Activated CD8-positive, alpha-beta memory T cell treated with anti-CD3 and anti-CD28 coated beads for 4 hours (primary cell): Measurements from ENCODE around the gene KCND2.

Experiments used
- DNase-seq, 2 donors: peaks; one replicate each; pipeline ENCODE4 v3.0.0-alpha.2; 2020; ENCODE audit warnings: low read depth in 2 of 2

Gene KCND2

DNA sequence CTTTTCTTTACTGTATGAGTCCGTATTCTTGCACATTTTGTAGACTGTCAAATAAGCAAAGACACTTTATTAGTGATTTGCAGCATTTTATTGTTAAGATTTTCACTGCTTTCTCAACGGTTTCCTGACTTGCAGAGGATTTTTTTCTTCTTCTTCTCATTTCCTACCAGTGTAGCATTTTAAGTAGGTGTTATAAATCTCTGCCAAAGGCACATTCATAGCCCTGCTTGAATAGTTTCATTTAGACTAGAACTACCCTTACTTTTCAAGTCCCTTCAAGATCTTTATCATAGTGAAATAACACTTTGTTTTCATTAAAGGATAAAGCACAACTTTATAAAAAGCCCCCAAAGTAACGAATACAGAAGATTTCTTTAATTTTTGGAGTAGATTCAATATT is 313.6 kb downstream of the KCND2 start:
- no peak for DNase-seq

GRCh38 chr7:120587243-120587642 is 314.3 kb downstream of the KCND2 start:
- DNase-seq: no peak

GRCh38 chr7:120588416-120588815 is 315.4 kb downstream of the KCND2 start:
- DNase-seq: no peak

GRCh38 chr7:120588862-120589261 is 315.9 kb downstream of the KCND2 start:
- DNase-seq: no peak

GRCh38 chr7:120600607-120601006 is 327.6 kb downstream of the KCND2 start:
- no peak for DNase-seq

- DNase-seq: no peak
Measured at GRCh38 chr7:120603366-120603765, 330.4 kb downstream of the KCND2 start.

- no peak for DNase-seq
Measured at GRCh38 chr7:120609136-120609753, 336.3 kb downstream of the KCND2 start.

DNA sequence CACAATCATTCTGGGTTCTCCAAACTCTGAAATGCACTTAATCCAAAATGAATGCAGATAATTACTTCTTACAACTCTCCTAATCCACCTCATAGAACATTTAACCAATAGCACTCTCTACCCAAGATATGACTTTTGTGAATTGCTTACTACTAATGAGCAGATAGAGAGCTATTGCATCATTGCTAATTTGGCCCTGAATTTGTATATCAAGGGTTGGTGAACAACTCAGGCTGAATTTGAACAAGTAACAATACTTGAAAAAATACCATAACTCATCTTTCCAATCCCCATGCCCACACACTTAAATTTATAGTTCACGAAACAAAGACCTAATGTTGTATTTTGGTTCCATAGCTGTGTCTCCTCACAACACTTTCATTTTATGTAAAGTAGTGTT is 339.0 kb downstream of the KCND2 start:
- no peak for DNase-seq

- no peak for DNase-seq
Measured at GRCh38 chr7:120615703-120616102, 342.7 kb downstream of the KCND2 start.

GRCh38 chr7:120617275-120617674 is 344.3 kb downstream of the KCND2 start:
- no peak for DNase-seq

DNA sequence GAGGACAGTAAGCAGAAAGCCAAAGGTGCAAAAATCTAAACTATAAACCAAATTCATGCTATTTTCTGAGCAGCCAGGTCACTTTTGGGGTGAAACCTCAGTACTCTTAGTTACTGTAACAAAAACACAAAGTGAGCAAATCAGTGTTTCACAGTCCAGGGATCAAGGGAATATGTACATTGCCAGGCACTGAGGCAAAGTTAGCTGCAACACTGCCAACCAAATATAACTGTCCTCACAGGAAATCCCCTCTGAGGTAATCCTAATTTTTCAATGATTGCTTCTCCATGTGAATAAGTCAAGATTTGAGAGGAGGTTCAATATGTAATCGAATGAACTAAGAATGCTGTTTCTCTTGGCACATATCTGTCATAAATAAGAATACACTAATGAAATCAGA is 355.3 kb downstream of the KCND2 start:
- DNase-seq: no peak

DNA sequence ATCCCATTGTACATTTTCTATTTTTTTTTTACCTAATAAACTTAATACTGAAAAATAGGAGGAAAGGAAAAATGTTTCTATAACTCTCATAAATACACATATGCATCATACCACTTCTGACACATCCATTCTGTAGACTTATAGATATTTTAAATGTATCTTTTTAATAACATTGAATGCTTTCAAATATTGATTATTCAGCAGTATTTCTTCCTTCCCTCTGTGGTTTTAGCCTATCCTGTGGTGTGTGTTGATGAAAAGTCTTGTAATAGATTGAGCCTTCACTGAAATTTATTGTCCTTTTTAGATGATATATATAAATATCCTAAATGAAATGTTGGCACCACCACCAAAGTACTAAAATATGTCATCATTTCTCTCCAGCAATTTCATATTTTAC is 366.9 kb downstream of the KCND2 start:
- DNase-seq: no peak

DNA sequence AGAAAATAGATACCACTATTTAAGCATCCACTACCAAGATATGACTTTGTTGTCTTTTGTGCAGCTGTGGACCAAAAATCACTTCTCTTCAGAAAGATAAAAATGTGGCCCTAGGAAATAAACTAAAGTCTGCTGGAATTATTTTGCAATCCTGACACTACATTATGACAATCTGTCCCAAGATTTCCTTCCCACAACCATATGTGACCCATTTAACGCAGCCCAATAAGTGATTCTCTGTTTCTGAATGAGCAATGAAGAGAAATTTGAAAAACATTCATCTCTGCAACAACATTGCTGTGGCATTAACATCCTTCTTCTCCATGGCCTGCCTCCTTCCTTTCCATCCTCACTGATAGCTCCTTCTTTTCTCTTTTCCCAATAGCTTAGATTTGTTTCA is 373.0 kb downstream of the KCND2 start:
- no peak for DNase-seq

DNA sequence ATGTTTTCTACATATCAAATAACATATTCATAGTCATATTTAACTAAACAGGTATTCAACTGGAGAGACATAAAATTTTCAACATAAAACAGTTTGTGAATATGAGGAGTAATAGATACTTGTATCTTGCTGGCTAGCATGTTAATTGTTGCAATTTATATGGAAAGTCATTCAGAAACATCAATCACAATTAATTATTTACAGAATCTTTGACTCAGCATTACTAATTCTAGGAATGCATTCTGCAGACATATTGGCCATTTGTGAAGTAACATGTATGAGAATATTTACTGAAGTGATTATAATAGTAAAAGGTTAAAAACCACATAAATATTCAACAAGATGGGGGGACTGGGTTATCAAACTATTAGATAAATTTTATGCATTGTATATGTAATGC is 381.3 kb downstream of the KCND2 start:
- no peak for DNase-seq

- DNase-seq: no peak
Measured at GRCh38 chr7:120658516-120658915, 385.5 kb downstream of the KCND2 start.

GRCh38 chr7:120662291-120662690 is 389.3 kb downstream of the KCND2 start:
- no peak for DNase-seq

- no peak for DNase-seq
Measured at GRCh38 chr7:120665068-120665467, 392.1 kb downstream of the KCND2 start.

GRCh38 chr7:120675076-120675475 is 402.1 kb downstream of the KCND2 start:
- DNase-seq: no peak

DNA sequence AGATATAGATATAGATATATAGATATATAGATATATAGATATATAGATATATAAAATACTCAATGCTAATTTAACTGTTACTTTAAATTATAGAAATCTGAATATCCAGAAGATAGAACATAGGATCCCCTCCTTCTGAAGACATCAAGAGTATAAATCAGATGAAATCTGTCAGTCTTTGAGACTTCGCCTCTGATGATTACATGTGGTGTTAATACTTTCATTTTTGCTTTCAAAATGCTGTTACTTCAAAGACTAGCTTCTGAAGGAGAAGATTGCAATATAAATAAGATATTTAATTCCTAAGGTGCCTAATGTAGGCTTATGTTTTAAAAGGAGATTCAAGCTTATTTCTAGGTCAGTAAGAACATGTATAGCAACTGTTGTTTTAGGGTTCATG is 404.6 kb downstream of the KCND2 start:
- DNase-seq: no peak

DNA sequence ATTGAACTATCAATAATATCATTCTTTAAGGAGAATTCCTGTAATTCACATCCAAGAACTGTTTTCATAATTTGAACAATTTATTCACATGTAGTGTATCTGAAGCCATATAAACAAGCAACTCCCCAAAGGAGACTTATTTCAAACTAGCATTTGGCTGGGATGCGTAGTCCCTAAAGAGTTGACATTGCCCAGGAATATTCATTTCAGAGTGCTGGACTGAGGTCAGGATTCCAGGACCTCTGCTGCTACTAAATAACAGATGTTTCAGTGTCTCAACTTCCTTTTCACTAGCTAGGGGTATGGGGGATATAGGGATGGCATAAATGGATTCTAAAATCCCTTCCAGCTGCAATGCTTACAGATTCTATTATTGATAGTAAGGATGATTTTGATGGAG is 408.0 kb downstream of the KCND2 start:
- no peak for DNase-seq

- no peak for DNase-seq
Measured at GRCh38 chr7:120684463-120684862, 411.5 kb downstream of the KCND2 start.

GRCh38 chr7:120691915-120692314 is 418.9 kb downstream of the KCND2 start:
- DNase-seq: no peak

GRCh38 chr7:120695848-120696247 is 422.9 kb downstream of the KCND2 start:
- DNase-seq: no peak

DNA sequence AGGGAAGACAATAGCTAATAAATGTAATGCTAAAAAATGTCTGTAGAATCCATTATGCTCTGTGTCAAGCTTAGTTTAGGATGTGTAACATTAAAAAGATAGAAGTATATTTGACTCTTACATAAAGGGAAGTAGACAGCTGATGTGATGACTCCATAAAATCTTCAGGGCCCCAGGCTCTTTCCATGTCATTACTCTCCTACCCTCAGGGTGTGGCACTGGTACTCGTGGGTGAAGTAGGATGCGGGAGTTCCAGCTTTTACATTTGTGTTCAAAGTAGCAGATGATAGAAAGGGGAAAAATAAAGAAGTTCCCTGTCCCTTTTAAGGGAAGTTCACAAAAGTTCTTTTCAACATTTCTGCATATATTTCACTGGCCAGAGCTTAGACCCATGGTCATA is 427.8 kb downstream of the KCND2 start:
- DNase-seq: no peak
